ENCODE results near the gene RAP1GDS1. TPM values are rescaled to one million over a fixed set of nuclear protein-coding genes. Genes with fewer than 3 reads are reported as not detected.

The RAP1GDS1 gene
- total RNA-seq, 3 donors from 2014 or later (not counting 1 experiment from before 2014, with no cell fraction given) = 58.5 to 60.0 (median 59.7) TPM

DNA sequence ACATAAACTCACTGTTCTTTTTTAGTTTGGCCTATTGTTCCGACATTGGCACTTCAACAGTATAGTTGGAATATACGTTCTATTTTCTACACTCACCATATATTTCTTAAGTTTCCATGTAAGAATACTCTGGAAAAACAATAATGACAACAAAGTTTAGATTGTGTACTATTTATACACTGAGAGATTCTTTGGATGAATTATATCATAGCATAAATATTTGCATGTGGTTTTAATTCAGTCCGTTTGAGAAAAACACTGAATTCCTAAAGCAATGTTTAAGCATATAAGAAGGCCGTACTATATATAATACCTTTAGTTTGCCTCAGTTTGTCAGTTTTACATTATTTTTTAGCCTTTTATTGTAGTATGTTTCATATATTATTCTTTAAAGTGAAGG is 82.4 kb downstream of the RAP1GDS1 start:
- DNase-seq (no peak), ATAC-seq (no peak)
- no peaks in the 10 kb centered on the region for H3K9me3 Mint-ChIP-seq
- H3K9me3 ChIP-seq (ENCODE audit: control insufficient read depth, insufficient read depth, low read length) = no peaks in the 10 kb centered on the region
- peaks cover 5 to 14% of the 10 kb centered on the region in 2 donors for H3K4me1 Mint-ChIP-seq
- no CpG with 5 or more reads among the region's 4 CpGs for WGBS (ENCODE audit: insufficient coverage)
- H3K4me3 ChIP-seq (ENCODE audit: low read length) = no peak overlapping the region
- TF ChIP-seq, protein P1, sequence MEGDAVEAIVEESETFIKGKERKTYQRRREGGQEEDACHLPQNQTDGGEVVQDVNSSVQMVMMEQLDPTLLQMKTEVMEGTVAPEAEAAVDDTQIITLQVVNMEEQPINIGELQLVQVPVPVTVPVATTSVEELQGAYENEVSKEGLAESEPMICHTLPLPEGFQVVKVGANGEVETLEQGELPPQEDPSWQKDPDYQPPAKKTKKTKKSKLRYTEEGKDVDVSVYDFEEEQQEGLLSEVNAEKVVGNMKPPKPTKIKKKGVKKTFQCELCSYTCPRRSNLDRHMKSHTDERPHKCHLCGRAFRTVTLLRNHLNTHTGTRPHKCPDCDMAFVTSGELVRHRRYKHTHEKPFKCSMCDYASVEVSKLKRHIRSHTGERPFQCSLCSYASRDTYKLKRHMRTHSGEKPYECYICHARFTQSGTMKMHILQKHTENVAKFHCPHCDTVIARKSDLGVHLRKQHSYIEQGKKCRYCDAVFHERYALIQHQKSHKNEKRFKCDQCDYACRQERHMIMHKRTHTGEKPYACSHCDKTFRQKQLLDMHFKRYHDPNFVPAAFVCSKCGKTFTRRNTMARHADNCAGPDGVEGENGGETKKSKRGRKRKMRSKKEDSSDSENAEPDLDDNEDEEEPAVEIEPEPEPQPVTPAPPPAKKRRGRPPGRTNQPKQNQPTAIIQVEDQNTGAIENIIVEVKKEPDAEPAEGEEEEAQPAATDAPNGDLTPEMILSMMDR (IDR thresholded peaks at IDR 0.05) = no peak
- no peaks in the 10 kb centered on the region for H3K36me3 Mint-ChIP-seq
- no peaks in the 10 kb centered on the region for H3K27me3 ChIP-seq (ENCODE audit: control insufficient read depth, insufficient read depth, low read length)
- no peak overlapping the region for H3K27ac ChIP-seq (ENCODE audit: low read length)
- no peaks in the 10 kb centered on the region for H3K4me1 ChIP-seq (ENCODE audit: control insufficient read depth, insufficient read depth, low read length)
- intact Hi-C loops (cut with micrococcal nuclease) = no loop called here
- peaks cover 16% of the 10 kb centered on the region for H3K36me3 ChIP-seq (ENCODE audit: control insufficient read depth, insufficient read depth, low read length)
- H3K4me3 Mint-ChIP-seq = no peak overlapping the region
- H3K27ac Mint-ChIP-seq = no peak overlapping the region
- no peaks in the 10 kb centered on the region for H3K27me3 Mint-ChIP-seq (ENCODE audit: low read depth in 2 of 2)

DNA sequence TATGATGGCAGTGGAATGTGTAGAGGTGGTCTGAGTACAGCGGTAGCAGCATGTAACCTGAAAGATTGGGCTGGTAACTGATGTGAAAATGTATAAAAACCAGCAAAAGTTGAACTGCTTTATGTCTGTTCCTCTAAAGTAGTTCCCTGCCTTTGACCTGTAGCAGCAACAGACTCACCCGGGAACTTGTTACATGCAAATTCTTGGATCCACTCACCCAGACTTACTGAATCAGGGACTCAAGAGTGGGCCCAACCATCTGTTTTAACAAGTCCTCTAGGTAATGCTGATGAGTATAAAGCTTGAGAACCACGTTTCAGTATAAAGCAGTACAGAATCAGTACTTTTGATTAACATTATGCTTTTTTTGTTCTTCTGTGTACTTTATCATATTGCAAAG is 84.7 kb downstream of the RAP1GDS1 start:
- TF ChIP-seq, protein P1 (IDR thresholded peaks at IDR 0.05) = no peak
- Histone ChIP-seq H3K27ac (ENCODE audit: low read length) (no peak overlapping the region), H3K36me3 (ENCODE audit: control insufficient read depth, insufficient read depth, low read length) (peaks cover 16% of the 10 kb centered on the region), H3K27me3 (ENCODE audit: control insufficient read depth, insufficient read depth, low read length) (no peaks in the 10 kb centered on the region), H3K4me3 (ENCODE audit: low read length) (no peak overlapping the region), H3K4me1 (ENCODE audit: control insufficient read depth, insufficient read depth, low read length) (no peaks in the 10 kb centered on the region), H3K9me3 (ENCODE audit: control insufficient read depth, insufficient read depth, low read length) (no peaks in the 10 kb centered on the region)
- H3K36me3 Mint-ChIP-seq = no peaks in the 10 kb centered on the region
- 96% methylated on average over 3 of the region's 3 CpGs for WGBS (ENCODE audit: insufficient coverage)
- no peak overlapping the region for H3K4me3 Mint-ChIP-seq
- intact Hi-C loops (cut with micrococcal nuclease) = no loop called here
- H3K4me1 Mint-ChIP-seq = peaks cover 4 to 7% of the 10 kb centered on the region in 2 donors
- no peaks in the 10 kb centered on the region for H3K9me3 Mint-ChIP-seq
- no peak for DNase-seq
- H3K27ac Mint-ChIP-seq = no peak overlapping the region
- no peaks in the 10 kb centered on the region for H3K27me3 Mint-ChIP-seq (ENCODE audit: low read depth in 2 of 2)
- no peak for ATAC-seq

DNA sequence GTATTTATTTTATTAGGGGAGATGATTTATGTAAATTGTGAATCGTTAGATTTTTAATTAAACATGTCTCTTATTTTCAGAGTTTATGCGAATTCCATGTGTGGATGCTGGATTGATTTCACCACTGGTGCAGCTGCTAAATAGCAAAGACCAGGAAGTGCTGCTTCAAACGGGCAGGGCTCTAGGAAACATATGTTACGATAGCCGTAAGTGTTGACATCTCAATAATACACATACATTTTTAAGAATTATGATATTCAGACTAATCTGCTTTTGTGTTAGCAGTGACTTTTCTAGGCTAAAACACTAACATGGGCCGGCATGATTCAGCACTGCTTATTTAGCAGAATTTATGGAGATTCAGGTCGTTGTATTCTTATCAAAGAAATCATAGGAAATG is 91.2 kb downstream of the RAP1GDS1 start:
- TF ChIP-seq, protein P1 (IDR thresholded peaks at IDR 0.05) = no peak
- Histone ChIP-seq H3K36me3 (ENCODE audit: control insufficient read depth, insufficient read depth, low read length) (peaks cover 5% of the 10 kb centered on the region), H3K4me3 (ENCODE audit: low read length) (no peak overlapping the region), H3K27ac (ENCODE audit: low read length) (no peak overlapping the region), H3K27me3 (ENCODE audit: control insufficient read depth, insufficient read depth, low read length) (no peaks in the 10 kb centered on the region), H3K9me3 (ENCODE audit: control insufficient read depth, insufficient read depth, low read length) (no peaks in the 10 kb centered on the region), H3K4me1 (ENCODE audit: control insufficient read depth, insufficient read depth, low read length) (no peaks in the 10 kb centered on the region)
- Mint-ChIP-seq H3K27me3 (ENCODE audit: low read depth in 2 of 2) (no peaks in the 10 kb centered on the region), H3K9me3 (no peaks in the 10 kb centered on the region), H3K4me3 (peak overlapping the region; percentile 65), H3K4me1 (peaks cover 25 to 27% of the 10 kb centered on the region in 2 donors), H3K36me3 (no peaks in the 10 kb centered on the region), H3K27ac (peak overlapping the region; percentile 66 to 77)
- DNase-seq (no peak), ATAC-seq (peak in 2 of 3 donors; percentile 36 to 45)
- 52% methylated on average over 5 of the region's 7 CpGs for WGBS (ENCODE audit: insufficient coverage)
- intact Hi-C loops (cut with micrococcal nuclease) = loop anchor here (5.0 kb wide), 1 partner anchor 80 kb away; no protein-coding TSS in a partner anchor

DNA sequence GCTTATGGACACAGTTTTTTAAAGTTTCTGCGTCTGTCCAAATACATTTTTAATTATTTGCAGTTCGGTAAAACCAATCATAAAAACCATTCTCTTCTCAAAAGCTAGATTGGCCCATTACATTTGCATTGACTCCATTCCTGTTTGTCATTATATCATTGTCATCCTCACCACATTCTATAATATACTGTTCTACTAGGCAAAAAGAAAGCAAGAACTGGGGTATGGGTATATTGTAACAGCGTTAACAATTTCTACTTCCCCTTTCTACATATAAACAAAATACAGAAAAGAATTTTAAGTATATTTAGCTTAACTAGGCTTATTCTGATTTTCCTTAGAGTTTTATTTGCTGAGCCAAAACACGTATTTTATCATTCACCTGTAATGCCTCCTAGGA is 91.8 kb downstream of the RAP1GDS1 start:
- DNase-seq = no peak
- Mint-ChIP-seq H3K36me3 (no peaks in the 10 kb centered on the region), H3K27me3 (ENCODE audit: low read depth in 2 of 2) (no peaks in the 10 kb centered on the region), H3K9me3 (no peaks in the 10 kb centered on the region), H3K27ac (peak overlapping the region; percentile 66 to 77), H3K4me3 (peak overlapping the region; percentile 65), H3K4me1 (peaks cover 25 to 27% of the 10 kb centered on the region in 2 donors)
- Histone ChIP-seq H3K27ac (ENCODE audit: low read length) (no peak overlapping the region), H3K9me3 (ENCODE audit: control insufficient read depth, insufficient read depth, low read length) (no peaks in the 10 kb centered on the region), H3K27me3 (ENCODE audit: control insufficient read depth, insufficient read depth, low read length) (no peaks in the 10 kb centered on the region), H3K36me3 (ENCODE audit: control insufficient read depth, insufficient read depth, low read length) (peaks cover 2% of the 10 kb centered on the region), H3K4me1 (ENCODE audit: control insufficient read depth, insufficient read depth, low read length) (no peaks in the 10 kb centered on the region), H3K4me3 (ENCODE audit: low read length) (no peak overlapping the region)
- ATAC-seq = peak in 2 of 3 donors; percentile 29 to 55
- 63% methylated on average over 2 of the region's 4 CpGs for WGBS (ENCODE audit: insufficient coverage)
- TF ChIP-seq, protein P1 (IDR thresholded peaks at IDR 0.05) = no peak
- intact Hi-C loops (cut with micrococcal nuclease) = loop anchor here (5.0 kb wide), 1 partner anchor 81 kb away; no protein-coding TSS in a partner anchor

All from natural killer cell (primary cell).